Prostate gland (tissue), 2 donors: ENCODE data around the gene PDZRN3. TPM values are rescaled to one million over a fixed set of nuclear protein-coding genes. Genes with fewer than 3 reads are reported as not detected.

Experiments
- DNase-seq: peaks from one replicate; pipeline ENCODE4 v3.0.0-alpha.2; 2019; ENCODE audit warnings: low spot score
- H3K27ac ChIP-seq, 2 donors: fragments of 200-600 bp; sonication (generic); 2 replicates each; pipeline ENCODE4 v1.5.1; 2017 to 2019
- H3K27me3 ChIP-seq: fragments of 200-600 bp; sonication (generic); replicated peaks from 2 replicates; pipeline ENCODE4 v1.5.1; 2019; ENCODE audit not compliant: insufficient read depth
- H3K36me3 ChIP-seq, 2 donors: fragments of 200-600 bp; sonication (generic); 1 replicate in 1 of 2; 2 replicates in 1 of 2; pipeline versions ENCODE4 v1.5.1 to v1.8.1; 2017 to 2019
- H3K4me1 ChIP-seq: fragments of 200-600 bp; sonication (generic); replicated peaks from 2 replicates; pipeline ENCODE4 v1.5.1; 2019
- H3K4me3 ChIP-seq, 2 donors: fragments of 200-600 bp; sonication (generic); 2 replicates each; pipeline ENCODE4 v1.5.1; 2017 to 2019
- H3K9me3 ChIP-seq: fragments of 200-600 bp; sonication (generic); 2 replicates; pipeline ENCODE4 v1.5.1; 2017
- CTCF ChIP-seq, 4 experiments: fragments of 200-600 bp in 2 of 4; fragments of 450-650 bp in 2 of 4; sonication (generic) in 2 of 4; IDR thresholded peaks; 1 replicate in 3 of 4; 2 replicates in 1 of 4; pipeline ENCODE4 v1.5.1; 2016 to 2019; ENCODE audit warnings: antibody characterized with exemption in 4 of 4, mild to moderate bottlenecking in 2 of 4, moderate library complexity in 2 of 4
- POLR2A ChIP-seq: fragments of 450-650 bp; IDR thresholded peaks from one replicate; pipeline ENCODE4 v1.6.1; 2016; ENCODE audit warnings: antibody characterized with exemption, mild to moderate bottlenecking
- POLR2AphosphoS5 ChIP-seq: sonication (generic); formaldehyde crosslinking; IDR thresholded peaks from one replicate; pipeline ENCODE4 v1.6.1; 2017; ENCODE audit warnings: antibody characterized with exemption
- WGBS: methylation state at CpG from one replicate; pipeline ENCODE4 v1.1.5; 2018; 5-methylcytosine and 5-hydroxymethylcytosine counted together
- intact Hi-C: fragments of 100-400 bp; cut with DNase I; formaldehyde crosslinking; loops from one replicate; pipeline ENCODE4 v1.14.2; 2022
- total RNA-seq, 2 donors: library from RNA; depleted of rRNA; stranded (reverse); fragments of >200 nt; gene quantifications; one replicate each; pipeline ENCODE4 v1.1.0, GENCODE V29; 2016

The PDZRN3 gene
- total RNA-seq, 2 donors from 2014 or later: 80.9 to 143 TPM

- H3K27me3 ChIP-seq: no peaks in the 10 kb centered on the region
- H3K27ac ChIP-seq: no peak overlapping the region
- no peak overlapping the region for H3K4me3 ChIP-seq
- no peak for DNase-seq
- H3K4me1 ChIP-seq: no peaks in the 10 kb centered on the region
- H3K9me3 ChIP-seq: no peaks in the 10 kb centered on the region
- H3K36me3 ChIP-seq: no peaks in the 10 kb centered on the region
- intact Hi-C loops: loop anchor here (10.0 kb wide), 1 partner anchor 166 kb away; no protein-coding TSS in a partner anchor
- no peak for TF ChIP-seq CTCF (IDR thresholded peaks at IDR 0.05)
- TF ChIP-seq POLR2A: no peak
- no peak for TF ChIP-seq POLR2AphosphoS5
These were observed 133.5 kb downstream of the PDZRN3 start for GRCh38 chr3:73491287-73491662.

- intact Hi-C loops: loop anchor here (10.0 kb wide), 1 partner anchor 166 kb away; no protein-coding TSS in a partner anchor
- H3K4me3 ChIP-seq: no peak overlapping the region
- no peak for TF ChIP-seq POLR2AphosphoS5
- no peak for TF ChIP-seq CTCF (IDR thresholded peaks at IDR 0.05)
- TF ChIP-seq POLR2A: no peak
- DNase-seq: no peak
- H3K36me3 ChIP-seq: no peaks in the 10 kb centered on the region
- no peaks in the 10 kb centered on the region for H3K27me3 ChIP-seq
- no peaks in the 10 kb centered on the region for H3K4me1 ChIP-seq
- no peaks in the 10 kb centered on the region for H3K9me3 ChIP-seq
- WGBS: 45% methylated on average over 8 of the region's 8 CpGs
- H3K27ac ChIP-seq: no peak overlapping the region
These were observed 134.1 kb downstream of the PDZRN3 start for GRCh38 chr3:73490453-73491286.

- intact Hi-C loops: no loop called here
- WGBS: 50% methylated on average over 4 of the region's 4 CpGs
- Histone ChIP-seq H3K4me3 (no peak overlapping the region), H3K27ac (no peak overlapping the region), H3K9me3 (no peaks in the 10 kb centered on the region), H3K27me3 (no peaks in the 10 kb centered on the region), H3K4me1 (no peaks in the 10 kb centered on the region), H3K36me3 (no peaks in the 10 kb centered on the region)
- TF ChIP-seq POLR2AphosphoS5 (no peak), POLR2A (no peak), CTCF (IDR thresholded peaks at IDR 0.05) (no peak)
- no peak for DNase-seq
These were observed 138.8 kb downstream of the PDZRN3 start for GRCh38 chr3:73485877-73486330.

DNA sequence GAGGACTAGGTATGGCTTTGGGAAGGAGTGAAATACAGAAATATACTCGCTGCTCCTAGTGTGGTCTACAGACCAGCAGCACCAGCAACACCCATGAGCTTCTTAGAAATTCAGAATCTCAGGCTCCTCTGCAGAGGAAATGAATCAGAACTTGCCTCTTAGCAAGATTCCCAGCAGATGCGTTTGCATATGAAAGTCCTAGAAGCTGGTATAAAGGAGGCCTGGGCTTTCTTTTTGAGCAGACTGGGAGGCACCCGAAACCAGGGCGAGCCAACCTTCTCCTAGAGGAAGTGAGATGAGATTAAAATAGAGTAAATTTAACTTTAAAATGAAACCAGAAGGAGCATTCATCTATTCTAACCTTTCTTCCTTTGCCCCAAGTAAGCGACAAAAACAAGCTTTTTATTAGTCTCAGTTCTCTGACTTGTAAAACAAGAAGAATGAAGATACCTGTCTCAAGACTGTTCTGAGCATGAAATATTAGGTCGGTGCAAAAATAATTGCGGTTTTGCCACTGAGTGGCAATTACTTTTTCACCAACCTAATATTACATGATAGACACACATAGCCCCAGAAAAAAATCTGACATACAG is 140.0 kb downstream of the PDZRN3 start:
- Histone ChIP-seq H3K9me3 (no peaks in the 10 kb centered on the region), H3K27me3 (no peaks in the 10 kb centered on the region), H3K27ac (no peak overlapping the region), H3K36me3 (no peaks in the 10 kb centered on the region), H3K4me3 (no peak overlapping the region), H3K4me1 (no peaks in the 10 kb centered on the region)
- TF ChIP-seq POLR2AphosphoS5 (no peak), POLR2A (no peak), CTCF (IDR thresholded peaks at IDR 0.05) (no peak)
- DNase-seq: no peak
- intact Hi-C loops: no loop called here
- 53% methylated on average over 7 of the region's 7 CpGs for WGBS
